Right lobe of liver (tissue), 4 donors: ENCODE data around the gene ARPP21.

Source experiments
- CTCF ChIP-seq, 4 donors: fragments of 200-600 bp in 3 of 4; fragments of 450-650 bp in 1 of 4; IDR thresholded peaks; one replicate each; pipeline versions ENCODE4 v1.5.1 to v1.8.0; 2016 to 2022; ENCODE audit warnings: antibody characterized with exemption in 4 of 4, mild to moderate bottlenecking in 2 of 4
- POLR2A ChIP-seq: fragments of 450-650 bp; IDR thresholded peaks from one replicate; pipeline ENCODE4 v1.6.1; 2017; ENCODE audit warnings: antibody characterized with exemption, mild to moderate bottlenecking
- donor health status: DM: no; HTN: no; CAD: no.
- donor health status: DM: no; HTN: no; CAD: no.
- donor health status: DM: no; HTN: yes; CAD: no.

- TF ChIP-seq CTCF (IDR thresholded peaks at IDR 0.05) = no peak
- TF ChIP-seq POLR2A = no peak
Observed at GRCh38 chr3:35678643-35679161, 39.4 kb downstream of the ARPP21 start.
